HCT116 (cell line): ENCODE measurements around the gene RNU7-1.

Experiments
- ATF3 ChIP-seq: IDR thresholded peaks from 2 replicates; pipeline ENCODE4 v1.6.1; 2012
- CTCF ChIP-seq, 3 experiments: fragments of 200-600 bp in 1 of 3; sonication (generic) in 1 of 3; IDR thresholded peaks in 2 of 3; conservative IDR thresholded peaks in 1 of 3; 2 replicates each; pipeline ENCODE4 v1.5.1; 2012 to 2017; ENCODE audit warnings: low read depth in 2 of 3, low read length in 2 of 3, antibody characterized with exemption in 1 of 3, borderline replicate concordance in 1 of 3, control low read depth in 1 of 3, mild to moderate bottlenecking in 1 of 3, mixed read lengths in 1 of 3, mixed run types in 1 of 3, moderate library complexity in 1 of 3; ENCODE audit not compliant: insufficient read depth in 1 of 3
- EZH2phosphoT487 ChIP-seq: fragments of 200-600 bp; IDR thresholded peaks from 2 replicates; pipeline ENCODE4 v1.6.1; 2018; ENCODE audit warnings: antibody characterized with exemption, borderline replicate concordance
- FOSL1 ChIP-seq: IDR thresholded peaks from 2 replicates; pipeline ENCODE4 v1.6.1; 2012; ENCODE audit warnings: low read depth
- JUND ChIP-seq: IDR thresholded peaks from 2 replicates; pipeline ENCODE4 v1.6.1; 2012
- POLR2A ChIP-seq: IDR thresholded peaks from 2 replicates; pipeline ENCODE4 v1.7.0; 2011; ENCODE audit warnings: borderline replicate concordance; ENCODE audit not compliant: insufficient read depth, insufficient read length; ENCODE audit errors: extremely low read depth
- RAD21 ChIP-seq: IDR thresholded peaks from 2 replicates; pipeline ENCODE4 v1.6.1; 2012; ENCODE audit warnings: low read depth, mild to moderate bottlenecking
- REST ChIP-seq: IDR thresholded peaks from 2 replicates; pipeline ENCODE4 v1.6.1; 2012; ENCODE audit warnings: low read depth
- SIN3A ChIP-seq: IDR thresholded peaks from 2 replicates; pipeline ENCODE4 v1.6.1; 2012; ENCODE audit warnings: low read depth
- TCF7L2 ChIP-seq: IDR thresholded peaks from 2 replicates; pipeline ENCODE4 v1.7.0; 2011; ENCODE audit warnings: borderline replicate concordance, inconsistent platforms; ENCODE audit not compliant: insufficient read depth, insufficient read length; ENCODE audit errors: extremely low read depth
- ZNF274 ChIP-seq: fragments of 200-500 bp; sonication (Bioruptor generic); IDR thresholded peaks from 2 replicates; pipeline ENCODE4 v1.6.1; 2014; ENCODE audit warnings: mild to moderate bottlenecking, low read depth, low read length, inconsistent platforms

- TF ChIP-seq POLR2A (no peak), TCF7L2 (no peak), CTCF (IDR thresholded peaks at IDR 0.05 in 2 of 3, conservative IDR thresholded peaks at IDR 0.05 in 1 of 3; ENCODE audit: borderline replicate concordance in 1 of 3, insufficient read depth in 1 of 3, low read depth in 2 of 3, low read length in 2 of 3) (peak in 2 of 3 experiments; percentile 40 to 49; a peak in 4 of 6 replicates), EZH2phosphoT487 (no peak), ATF3 (no peak), REST (no peak), SIN3A (no peak), RAD21 (no peak), ZNF274 (no peak), JUND (no peak), FOSL1 (no peak)
These were observed 6.8 kb downstream of the RNU7-1 start for GRCh38 chr12:6950401-6950801.
